ENCODE data around the gene METTL9.
"Not testable (repeated sequence)": the region's sequence is repeated elsewhere in the genome, so short reads cannot be mapped to it uniquely, and the experiment has no call there.

- TF ChIP-seq CTCF, POLR2A (IDR thresholded peaks at IDR 0.05): not testable (repeated sequence)
Observed at GRCh38 chr16:21576323-21576722, 23.1 kb upstream of the METTL9 start.
